ENCODE measurements around the gene R3HDM4.

Gene R3HDM4

GRCh38 chr19:947090-947706, 34.2 kb upstream of the R3HDM4 start:
- DNase-seq, result no peak

DNA sequence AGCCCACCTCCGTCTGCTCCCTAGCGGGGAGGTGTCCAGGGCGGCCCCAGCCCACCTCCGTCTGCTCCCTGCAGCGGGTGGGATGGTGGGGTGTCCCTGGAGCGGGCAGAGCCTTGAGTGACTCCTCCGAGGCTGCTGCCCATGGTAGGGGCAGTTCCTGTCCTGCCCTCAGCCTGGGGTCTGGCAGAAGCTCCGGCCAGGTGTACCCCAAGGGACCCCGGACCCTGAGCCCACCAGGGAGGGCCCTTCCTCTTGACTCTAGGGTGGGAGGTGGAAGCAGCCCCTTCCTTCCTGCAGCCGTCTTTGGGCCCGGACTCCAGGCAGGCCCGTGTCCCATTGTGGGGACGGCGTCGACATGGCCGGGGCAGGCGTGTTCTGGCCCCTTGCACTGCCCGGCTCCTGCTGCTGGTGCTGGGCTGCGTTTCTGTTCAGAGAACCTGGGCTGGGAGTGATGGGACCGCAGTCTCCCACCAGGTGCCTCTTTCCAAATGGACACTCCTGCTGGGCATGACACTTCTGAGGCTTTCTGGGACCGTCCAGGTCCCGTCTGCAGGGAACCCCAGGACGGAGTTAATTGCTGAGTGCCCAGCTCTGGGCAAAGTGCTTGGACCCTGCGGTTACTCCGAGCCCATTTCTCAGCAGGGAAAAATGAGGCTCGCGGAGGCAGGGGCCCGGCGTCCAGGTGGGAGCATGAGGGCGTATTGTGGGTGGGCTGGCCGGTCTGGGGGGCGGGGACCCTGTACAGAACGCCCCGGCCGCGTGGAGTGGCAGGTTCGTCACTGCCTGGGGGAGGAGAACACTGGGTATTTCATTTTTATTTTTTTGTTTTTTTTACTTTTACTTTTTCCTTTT, 32.6 kb upstream of the R3HDM4 start:
- DNase-seq, result no peak

- no peak for DNase-seq
These were observed 31.7 kb upstream of the R3HDM4 start for GRCh38 chr19:944663-945241.

DNA sequence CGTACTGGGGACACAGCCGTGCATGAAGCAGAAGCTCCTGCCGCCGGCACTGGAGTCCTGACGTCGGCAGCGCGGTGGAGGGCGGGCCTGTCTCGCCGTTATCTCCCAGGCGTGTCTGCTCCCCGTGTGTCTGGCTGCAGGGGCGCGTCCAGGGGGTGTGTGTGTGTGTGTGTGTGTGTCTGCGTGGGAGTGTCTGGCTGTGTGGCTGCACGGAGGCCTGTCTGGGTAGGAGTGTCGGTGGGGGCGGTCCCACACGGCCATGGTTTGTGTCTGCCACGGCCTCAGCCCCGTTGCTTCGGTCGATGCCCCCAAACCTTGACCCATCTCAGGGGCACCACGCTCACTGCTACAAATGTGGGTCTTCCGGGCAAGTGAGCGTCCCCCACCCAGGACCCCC, 31.1 kb upstream of the R3HDM4 start:
- DNase-seq, result no peak

- no peak for DNase-seq
These were observed 30.6 kb upstream of the R3HDM4 start for GRCh38 chr19:943551-944170.

DNA sequence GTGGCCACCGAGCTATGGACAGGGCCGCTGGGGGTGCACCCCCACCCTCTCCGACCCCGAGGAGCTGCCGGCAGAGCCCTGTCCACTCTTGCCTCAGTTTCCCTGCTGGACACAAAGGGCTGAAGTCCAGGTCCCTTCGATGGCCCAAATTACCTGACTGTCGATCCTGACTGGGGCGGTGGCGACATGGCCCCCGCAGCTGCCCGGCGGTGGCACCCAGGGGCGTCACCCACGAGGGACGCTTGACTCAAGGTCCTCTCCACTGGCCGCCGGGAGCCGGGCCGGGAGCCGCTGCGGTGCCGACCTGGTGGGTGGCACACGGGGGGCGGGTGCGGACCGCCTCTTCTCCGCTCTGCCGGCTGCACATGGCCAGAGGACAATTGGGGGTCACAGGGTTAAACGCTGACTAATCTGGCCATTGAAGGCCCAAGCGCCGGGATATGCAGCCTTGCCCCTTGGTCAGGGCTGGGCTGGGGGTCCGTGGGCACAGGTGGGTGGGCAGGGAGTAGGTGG, 29.2 kb upstream of the R3HDM4 start:
- DNase-seq, result no peak

GRCh38 chr19:941292-942132, 28.5 kb upstream of the R3HDM4 start:
- DNase-seq, result no peak

- peak; percentile 42 to 73 (median 64) for DNase-seq
These were observed 27.7 kb upstream of the R3HDM4 start for GRCh38 chr19:940591-941291.

GRCh38 chr19:939922-940321, 26.9 kb upstream of the R3HDM4 start:
- DNase-seq, result no peak

DNA sequence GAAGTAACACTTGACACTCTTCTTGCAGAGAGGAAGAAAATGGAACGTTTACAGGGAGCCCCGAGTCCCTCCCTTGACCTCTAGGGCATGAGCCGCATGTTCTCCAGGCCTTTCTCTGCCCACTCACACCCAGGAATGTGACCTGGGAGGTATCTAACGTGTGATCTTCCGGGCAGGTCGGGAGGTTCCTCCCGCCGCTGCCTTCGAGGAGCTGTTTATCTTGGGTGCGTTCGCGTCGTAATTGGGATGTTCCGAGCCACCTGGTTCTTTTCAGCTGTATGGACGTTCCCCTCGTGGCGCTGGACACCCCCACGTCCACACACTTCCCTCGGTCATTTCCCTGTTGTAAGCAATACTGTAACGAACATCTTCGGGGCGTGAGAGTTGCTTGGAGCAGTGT, 26.4 kb upstream of the R3HDM4 start:
- no peak for DNase-seq

GRCh38 chr19:938233-938923, 25.4 kb upstream of the R3HDM4 start:
- DNase-seq, result no peak

- peak in 2 of 5 donors; percentile 28 to 45 for DNase-seq
These were observed 24.3 kb upstream of the R3HDM4 start for GRCh38 chr19:937259-937694.

GRCh38 chr19:936175-936546, 23.1 kb upstream of the R3HDM4 start:
- DNase-seq, result no peak

GRCh38 chr19:934865-935479, 22.0 kb upstream of the R3HDM4 start:
- no peak for DNase-seq

- no peak for DNase-seq
These were observed 21.3 kb upstream of the R3HDM4 start for GRCh38 chr19:934197-934840.

DNA sequence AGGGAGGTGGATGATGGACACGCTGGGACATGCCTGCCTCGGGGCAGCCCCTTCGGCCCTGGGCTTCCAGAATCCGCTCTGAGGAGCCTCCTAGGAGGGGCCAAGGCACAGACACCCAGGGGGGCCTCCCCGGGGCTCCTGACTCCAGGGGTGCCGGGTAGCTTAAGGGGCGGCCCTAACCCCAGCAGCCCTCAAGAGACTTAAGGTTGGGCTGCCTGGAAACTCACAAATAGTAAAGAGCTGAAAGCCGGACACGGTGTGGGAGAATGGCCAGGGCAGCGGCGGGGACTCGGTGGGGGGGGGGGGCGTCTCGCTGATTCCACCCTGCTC, 20.5 kb upstream of the R3HDM4 start:
- DNase-seq, result no peak

- DNase-seq, result peak in 1 of 5 donors; percentile 24
These were observed 19.9 kb upstream of the R3HDM4 start for GRCh38 chr19:932648-933552.

GRCh38 chr19:931860-932647, 19.0 kb upstream of the R3HDM4 start:
- no peak for DNase-seq

Data from T-helper 1 cell (primary cell).